CD4-positive, alpha-beta T cell treated with Interleukin-21 for 1 hour (primary cell): ENCODE measurements around the gene ARHGEF10L.

Experiments
- DNase-seq: peaks from one replicate; pipeline ENCODE4 v3.0.0-alpha.2; 2020

ARHGEF10L gene

DNA sequence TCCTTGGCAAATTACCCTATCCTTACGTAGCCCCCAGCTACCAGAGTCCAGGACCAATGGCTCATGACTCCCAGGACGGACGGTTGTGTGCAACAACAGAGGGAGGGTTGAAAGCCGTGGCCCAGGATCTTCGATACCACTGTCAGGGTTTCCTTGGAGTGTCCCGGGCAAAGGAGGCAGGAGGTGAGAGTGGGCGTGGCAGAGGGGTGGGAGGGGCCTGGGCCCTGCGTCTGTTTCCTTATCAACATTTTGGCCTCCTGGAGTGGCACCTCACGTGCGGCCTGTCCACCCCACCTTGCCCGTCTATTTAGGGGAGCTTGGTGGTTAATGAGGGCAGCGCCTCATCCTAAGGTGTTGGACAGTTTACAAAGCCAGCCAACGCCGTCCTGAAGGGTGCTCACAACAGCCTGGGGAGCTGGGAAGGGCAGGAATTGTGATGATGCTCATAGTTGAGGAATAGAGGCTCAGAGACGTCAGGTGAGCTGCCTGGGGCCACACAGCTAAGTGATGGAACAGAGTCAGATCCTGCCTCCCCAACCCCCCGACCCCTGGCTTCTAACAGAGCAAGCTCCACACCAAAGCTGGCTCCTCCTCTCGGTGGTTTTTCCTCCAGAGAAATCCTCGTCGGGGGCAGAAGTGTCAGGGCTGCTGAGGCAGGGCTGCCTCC lies 17.4 kb upstream of the ARHGEF10L start:
- no peak for DNase-seq

DNA sequence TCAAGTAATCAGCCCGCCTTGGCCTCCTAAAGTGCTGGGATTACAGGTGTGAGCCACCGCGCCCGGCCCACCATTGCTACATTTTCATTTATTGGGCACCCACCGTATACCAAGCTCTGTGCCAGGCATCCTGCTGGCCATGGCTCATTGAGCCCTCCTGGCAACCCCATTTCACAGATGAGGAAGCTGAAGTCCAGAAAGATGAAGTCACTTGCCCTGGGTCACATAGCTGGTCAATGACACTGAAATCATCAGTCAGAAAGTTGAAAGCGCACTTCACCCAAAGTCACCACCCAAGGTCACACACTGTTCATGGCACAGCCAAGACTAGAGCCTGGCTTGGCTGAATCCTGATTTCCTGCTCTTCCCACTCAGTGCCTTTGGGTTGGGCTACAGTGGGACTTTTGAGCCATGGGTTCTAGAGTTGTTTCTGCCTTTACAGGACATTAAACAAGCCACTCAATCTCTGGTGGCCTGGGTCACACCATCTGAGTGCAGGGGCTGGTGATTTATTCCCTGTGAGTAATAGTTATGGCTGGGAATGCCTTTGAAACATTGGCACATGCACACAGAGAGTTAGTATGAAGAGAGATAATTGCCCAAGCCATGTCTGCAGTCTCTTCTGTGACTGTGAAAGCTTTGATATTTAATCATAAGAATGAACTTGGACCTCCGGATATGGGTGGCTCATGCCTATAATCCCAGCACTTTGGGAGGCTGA lies 16.0 kb upstream of the ARHGEF10L start:
- DNase-seq = no peak

DNA sequence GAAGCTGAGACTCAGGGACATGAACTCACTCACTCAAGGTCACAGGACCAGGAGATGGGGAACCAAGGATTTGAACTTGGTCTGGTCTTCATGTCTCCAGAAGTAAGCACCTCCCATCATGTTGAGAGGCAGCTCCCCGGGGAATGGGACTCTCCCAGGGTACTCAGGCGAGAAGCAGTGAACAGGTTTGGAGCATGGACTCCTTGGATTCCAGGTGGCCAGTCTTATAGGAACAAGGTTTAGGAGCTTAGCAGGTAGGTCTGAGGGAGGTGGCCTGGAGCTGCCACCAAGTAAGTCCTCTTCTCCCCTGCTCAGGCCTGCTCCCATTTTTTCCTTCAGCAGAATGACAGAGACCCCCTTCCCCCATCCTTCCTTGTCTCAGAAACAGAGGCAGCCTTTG lies 14.9 kb upstream of the ARHGEF10L start:
- no peak for DNase-seq

DNA sequence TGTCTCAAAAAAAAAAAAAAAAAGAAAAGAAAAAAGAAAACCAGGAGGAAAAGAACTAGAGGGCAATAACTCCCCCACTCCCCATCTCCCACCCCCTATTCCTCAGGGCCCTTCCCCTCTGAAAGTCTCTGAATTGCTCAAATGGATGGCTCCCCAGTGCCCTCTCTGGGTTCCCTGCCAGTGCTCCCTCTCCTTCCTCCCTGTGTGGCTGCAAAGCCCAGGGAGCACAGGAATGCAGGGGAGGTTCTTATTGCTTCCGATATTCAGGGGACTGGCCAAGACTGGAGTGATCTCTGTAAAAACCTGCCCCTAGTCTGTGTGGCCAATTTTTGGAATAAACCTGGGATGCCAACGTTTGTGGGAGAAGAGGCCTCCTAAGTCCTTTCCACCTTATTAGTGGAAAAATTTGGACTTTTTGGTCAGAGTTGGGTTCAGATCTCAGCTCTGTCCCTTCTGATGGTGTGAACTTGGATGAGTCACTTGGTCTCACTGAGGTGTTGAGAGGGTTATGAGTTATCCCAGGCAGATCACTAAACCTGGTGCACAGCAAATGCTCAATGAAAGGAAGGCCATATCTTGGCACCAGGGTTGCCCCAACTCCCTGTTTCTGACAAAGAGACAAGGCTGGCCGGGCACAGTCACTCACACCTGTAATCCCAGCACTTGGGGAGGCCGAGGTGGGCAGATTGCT lies 13.4 kb upstream of the ARHGEF10L start:
- DNase-seq = no peak

DNA sequence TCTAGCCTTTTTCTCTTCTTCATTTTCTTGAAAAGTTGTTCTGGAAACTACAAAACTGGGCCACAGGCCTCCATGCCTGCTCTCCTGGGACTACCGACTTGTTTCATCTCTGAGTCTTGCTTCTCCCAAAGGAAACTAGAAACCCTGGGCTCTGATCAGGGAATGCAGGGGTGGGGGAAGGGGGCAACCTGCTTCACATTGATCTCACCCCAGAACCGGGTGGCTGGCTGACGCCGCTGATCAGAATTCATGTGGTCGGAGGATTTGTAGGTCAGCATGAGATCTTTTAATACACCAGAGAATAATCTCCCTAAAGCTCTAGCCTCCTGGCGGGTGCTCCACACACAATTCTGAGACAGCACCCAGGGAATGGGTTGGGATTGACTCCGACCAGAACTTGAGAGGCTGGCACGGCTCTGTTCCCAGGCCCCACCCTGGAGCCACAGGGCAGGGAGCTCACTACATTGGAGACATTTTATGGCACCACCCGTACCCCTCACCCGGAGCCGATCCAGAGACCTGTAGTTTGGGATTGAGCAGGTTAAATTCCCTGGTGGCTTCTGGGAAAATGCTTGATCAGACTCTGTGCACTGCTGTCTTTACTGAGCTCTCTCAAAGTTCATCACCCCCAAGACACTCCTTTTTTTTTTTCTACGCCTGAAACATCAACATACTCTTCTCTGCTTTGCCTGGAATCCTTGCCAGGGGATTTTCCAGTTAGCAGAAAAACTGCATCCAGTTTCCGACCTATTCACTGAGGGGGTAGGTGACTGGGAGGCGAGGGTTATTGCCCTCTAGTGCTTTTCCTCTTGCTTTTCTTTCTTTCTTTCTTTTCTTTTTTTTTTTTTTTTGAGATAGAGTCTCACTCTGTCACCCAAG lies 12.2 kb upstream of the ARHGEF10L start:
- no peak for DNase-seq

DNA sequence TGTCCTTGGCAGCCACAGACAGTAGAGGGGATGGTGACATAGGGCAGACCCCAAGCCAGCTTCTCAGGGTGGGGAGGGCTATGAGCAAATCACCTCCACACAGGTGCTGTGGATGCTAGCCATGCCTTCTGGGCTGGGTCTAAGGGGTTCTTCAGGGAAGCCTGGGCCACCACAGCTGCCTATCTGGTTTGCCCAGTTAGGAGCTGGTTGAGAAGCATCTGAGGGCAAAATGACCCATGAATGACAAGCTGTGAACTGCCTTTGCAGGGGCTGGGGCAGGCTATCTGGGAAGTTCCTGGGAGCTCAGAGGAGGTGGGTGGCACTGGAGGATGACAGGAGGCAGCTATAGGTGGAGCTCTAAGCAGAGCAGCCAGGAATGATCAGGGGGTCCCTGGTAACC lies 10.1 kb upstream of the ARHGEF10L start:
- DNase-seq = no peak

DNA sequence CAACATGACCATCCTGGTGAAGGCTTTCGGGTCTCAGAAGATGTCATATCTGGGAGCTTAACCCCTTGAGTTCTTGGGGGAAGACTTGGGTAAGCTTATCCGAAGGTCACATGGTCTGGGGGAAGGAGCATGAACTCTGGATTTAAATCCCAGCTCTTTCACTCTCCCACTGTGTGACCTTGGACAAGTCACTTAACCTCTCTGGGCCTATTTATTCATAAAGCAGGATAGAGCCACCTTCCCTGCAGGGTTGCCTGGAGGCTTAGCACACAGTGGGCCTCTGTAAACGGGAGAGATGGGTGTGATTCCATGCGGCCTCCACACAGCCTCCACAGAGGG lies 8.2 kb upstream of the ARHGEF10L start:
- DNase-seq = no peak

DNA sequence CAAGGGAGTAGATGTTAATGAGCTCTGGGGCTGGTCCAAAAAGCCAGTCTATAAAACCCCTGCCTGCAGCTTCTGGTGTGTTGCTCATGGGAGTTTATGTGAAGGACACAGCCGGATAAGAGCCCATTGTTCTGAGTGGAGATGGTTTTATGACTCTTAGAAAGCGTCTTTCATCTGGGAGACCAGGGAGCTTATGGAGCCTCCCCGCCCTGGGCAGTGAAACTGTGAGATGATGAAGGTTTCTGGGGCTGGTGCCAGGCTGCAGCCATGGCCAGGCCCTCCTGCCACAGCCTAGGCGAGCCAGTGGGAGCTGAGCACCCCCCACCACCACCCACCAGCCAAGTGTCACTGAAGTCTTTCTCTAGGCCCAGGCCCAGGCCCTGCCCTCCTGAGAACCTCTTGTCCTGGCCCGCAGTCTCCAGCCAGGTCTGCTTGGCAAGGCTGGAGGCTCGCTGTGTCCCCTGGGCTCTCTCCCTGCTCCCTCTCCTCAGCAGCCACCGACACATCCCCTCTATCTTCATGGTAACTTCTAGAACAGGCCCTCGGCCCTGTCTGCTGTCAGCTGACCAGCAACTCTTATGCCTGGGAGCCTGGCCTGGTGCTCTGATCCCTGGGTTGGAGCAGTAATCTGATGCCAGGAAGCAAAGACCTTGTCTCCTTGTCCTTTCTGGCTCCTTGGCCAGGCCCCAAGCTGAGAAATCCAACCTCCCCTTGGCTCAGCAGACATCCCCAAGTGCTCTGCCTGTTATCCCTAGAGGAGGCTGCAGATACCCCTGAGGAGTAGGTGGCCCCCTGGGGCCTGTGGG lies 7.6 kb upstream of the ARHGEF10L start:
- no peak for DNase-seq

DNA sequence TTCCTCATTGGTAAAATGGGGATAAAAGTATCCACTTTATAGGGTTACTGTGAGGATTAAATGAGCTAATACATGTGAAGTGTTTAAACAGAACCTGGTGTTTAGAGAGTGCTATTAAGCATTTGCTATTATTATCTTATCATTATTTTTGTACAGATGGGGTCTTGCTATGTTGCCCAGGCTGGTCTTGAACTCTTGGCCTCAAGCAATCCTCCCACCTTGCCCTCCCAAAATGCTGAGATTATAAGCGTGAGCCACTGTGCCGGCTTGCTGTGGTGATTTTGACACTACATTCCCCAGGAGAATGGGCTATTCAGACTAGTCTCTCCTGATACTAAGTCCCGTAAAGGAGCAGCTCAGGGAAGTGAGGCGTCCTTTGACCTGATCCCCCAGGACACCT lies 6.3 kb upstream of the ARHGEF10L start:
- no peak for DNase-seq

DNA sequence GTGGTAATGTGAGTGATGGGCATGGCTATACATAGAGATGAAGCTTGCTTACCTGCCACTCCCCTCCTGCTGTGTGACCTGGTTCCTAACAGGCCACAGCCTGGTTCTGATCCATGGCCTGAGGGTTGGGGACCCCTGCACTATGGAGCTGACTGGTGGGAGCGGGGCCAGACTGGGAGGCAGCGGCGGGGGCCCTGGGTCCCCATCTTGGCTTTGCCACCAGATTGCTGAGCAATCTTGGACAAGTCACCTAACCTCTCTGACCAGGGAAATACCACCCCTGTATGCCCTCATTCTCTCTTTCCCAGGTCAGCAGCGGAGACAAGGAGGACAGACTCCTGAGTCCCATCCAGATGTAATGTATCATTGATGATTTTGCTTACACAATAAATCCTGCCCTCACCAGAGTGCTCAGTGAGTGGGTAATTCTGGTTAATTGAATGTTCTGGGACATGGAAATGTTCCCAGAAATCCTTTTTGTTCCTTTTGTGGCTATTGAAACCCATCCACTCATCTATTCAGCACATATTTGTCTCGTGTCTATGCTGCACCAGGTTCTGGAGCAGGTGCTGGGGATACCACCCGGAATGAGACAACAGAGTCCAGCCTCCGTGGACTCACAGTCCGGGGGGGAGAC lies 4.1 kb upstream of the ARHGEF10L start:
- DNase-seq = no peak

DNA sequence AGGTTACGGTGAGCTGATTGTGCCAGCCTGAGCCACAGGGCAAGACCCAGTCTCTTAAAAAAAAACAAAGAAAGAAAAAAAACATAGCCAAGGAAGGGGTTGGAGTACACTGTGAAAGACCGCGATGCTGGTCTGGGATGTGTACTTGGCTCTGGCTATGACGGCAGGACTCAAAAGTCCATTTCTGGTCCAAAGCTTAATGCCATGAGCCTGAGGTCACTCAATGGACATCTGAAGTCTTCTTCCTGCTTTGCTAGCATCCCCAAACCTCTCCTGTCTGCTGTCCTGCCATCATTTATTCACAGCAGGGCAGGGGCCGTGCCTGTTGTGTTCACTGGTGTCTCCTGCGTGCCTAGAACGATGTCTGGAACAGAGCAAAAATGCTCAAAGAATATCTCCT lies 1.5 kb upstream of the ARHGEF10L start:
- DNase-seq = no peak

DNA sequence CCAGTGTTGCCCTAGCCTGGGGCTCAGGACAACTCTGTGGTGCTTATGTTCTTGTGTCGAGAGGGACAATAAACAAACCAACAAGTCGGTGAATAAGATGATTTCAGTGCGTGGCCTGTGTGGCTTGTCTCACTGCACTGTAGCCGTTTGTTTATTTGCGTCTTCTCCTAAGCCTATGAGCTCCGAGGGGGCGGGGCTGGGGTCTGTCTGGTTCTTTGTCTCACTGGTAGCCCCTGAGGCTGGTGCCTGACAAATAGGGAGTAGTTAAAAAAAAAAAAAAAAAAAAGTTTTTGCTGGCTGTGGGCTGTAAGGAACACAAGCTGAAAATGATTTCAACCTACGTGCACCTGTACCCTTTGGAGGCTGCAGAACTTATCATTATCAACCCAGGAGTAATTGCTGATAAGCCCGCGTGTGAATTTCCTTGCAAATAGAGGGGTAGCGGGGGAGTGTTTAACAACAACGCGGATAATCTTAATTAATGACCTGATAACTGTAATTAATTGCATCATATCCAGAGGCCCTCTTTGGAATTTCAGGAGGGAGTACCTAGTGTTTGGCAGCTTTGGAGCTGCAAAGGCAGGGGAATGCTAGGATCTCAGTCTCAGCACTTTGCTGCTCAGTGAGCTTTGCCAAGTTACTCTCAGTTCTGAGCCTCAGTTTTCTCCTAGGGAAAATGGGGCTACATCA lies 925 bp upstream of the ARHGEF10L start:
- no peak for DNase-seq

DNA sequence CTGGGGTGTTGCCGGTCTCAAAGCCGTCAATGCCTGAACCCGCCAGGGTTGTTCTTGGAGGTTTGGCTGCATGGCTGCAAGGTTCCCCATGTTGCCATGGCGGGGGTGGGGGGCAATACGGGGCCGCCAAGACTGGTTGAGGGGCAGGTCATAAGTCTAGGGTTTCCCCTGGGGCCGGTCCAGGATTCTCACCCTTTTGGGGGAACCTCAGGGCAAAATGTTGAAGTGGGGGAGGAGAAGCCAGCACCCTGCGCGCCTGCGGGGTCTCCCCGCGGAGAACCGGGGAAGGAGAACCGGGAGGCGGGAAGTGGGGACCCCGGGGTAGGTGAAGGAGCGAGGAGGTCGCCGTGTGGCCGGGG lies 401 bp upstream of the ARHGEF10L start:
- no peak for DNase-seq

DNA sequence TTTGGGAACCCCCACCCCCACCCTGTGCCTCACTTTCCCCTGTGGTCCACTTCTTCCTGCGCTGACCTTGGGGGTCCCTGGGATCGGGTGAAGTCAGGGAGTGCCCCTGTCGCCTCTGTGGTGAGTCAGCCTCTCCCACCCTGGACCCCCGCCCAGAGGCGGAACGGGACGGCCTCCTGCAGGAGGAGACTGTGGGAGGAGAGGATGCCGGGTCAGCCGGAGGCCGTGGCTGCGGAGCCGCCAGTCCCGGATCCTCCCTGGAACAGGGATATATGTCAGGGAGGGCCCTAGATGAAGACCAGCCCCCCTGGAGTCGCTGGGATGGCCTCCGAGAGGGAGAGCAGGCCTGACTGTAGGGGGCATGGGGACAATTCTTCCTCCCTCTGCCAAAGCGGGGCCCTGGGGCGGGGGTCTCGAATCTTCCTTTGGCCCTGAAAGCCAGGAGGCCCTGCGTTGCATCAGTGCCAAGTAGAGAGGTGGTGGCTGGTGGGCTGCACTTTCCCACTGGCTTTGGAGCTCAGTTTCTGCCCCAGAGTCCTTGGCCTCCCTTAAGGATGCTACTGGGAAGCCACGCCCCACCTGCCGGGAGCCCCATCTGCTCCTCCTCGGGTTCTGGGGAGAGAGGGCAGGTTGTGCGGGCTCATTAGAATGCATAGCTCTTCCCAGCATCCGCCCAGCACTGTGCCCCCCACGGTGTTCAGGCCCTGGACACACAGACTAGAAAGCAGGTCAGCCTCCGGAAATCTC lies 930 bp downstream of the ARHGEF10L start:
- DNase-seq = no peak

DNA sequence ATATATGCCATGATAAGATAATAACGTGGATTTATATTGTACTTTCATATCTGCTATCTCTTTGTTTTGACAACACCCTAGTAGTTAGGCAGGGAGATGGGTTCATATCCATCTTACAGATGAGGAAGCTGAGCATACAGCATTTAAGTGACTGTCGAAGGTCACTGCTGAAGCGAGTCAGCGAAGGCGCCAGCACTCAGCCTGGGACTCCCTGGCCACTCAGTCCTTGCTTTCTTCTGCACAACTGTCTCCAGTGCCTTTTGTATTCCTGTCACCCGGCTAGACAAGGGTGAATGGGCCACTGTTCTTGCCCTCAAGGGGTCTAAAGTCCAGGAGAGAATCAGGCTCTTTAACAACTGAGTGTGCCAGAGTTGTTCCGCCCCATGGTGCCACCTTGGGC lies 3.1 kb downstream of the ARHGEF10L start:
- DNase-seq = no peak

DNA sequence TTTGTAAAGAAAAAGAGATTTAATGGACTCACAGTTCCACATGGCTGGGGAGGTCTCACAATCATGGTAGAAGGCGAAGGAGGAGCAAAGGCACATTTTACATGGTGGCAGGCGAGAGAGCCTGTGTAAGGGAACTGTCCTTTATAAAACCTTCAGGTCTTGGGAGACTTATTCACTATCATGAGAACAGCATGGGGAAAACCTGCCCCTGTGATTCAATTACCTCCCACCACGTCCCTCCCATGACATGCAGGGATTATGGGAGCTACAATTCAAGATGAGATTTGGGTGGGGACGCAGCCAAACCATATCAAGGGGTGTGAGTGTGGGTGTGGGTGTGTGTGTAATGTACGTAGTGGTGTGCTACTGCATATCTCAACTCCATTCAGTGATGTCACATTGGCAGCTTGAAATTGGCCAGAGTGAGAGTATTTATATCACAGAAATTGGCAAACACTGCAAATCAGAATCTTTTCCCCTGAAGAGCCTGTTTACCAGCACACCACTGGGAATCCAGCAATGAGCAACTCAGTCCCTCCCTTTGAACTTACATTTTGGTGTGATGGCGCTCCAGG lies 5.4 kb downstream of the ARHGEF10L start:
- no peak for DNase-seq

DNA sequence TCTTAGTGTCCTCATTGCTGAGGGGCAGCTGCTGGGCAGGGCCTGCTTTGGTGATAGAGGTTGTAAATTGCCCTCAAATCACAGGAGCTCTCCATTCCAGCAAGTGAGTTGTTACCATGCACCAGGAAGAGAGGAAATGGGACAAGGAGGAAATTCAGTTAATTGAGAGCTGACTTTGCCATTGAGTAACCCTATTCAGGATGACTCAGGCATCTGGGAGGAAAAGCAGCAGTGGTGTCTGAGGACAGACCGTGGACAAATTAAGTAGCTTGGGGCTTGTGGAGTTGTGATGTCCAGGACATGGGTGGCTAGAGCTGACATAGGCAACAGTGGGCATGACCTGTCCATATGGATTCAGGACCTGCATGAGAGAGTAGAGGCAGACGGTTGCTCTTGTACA lies 5.9 kb downstream of the ARHGEF10L start:
- no peak for DNase-seq

DNA sequence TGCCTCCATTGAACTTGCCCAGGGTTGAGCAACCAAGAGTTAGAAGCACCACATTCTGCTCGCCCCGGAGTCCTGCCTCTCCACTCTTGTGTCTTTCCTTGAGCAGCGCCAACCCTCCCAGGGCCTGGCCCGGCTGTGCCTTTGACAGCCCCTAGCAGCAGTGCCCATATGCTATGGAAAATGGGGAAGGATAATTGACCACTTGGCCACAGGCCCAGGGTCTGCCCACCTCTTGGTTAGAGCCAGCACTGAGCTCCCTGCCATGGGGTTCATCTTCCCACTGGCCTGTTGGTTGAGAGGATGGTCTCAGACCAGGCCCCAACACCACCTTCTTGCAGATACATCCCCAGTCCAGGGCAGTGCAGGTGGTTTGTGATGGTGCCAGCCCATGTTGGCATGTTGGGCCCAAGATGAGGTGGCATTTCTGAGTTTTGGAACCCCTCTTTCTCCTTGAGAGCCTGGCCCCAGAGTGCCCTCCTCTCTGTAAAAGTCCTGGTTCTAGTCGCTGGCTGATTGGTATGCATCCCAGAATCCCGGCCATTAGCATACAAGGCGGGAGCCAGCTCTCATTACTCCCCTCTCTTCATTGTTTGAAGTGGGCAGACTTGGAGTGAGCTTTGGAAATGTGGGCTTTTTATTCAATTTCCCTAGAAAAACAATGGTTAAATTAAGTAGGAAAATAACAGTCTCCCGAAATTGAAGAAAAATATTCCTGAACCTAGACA lies 7.6 kb downstream of the ARHGEF10L start:
- no peak for DNase-seq

DNA sequence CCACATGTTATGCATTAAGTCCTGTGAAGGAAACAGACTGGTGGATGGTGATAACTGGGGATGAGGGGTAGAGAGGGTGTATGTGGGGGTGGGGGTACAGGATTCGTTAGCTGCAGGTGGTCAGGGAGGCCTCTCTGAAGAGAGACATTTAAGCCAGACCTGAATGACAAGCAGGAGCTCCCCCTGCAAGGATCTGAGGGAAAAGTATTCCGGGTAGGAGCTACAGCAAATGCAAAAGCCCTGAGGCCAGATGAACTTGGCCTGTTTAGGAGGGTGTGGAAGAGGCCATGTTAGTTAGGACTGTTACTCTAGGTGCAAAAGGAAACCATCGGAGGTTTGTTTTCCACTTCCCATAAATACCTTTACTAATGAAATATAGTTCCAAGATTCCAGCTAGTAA lies 9.9 kb downstream of the ARHGEF10L start:
- DNase-seq = no peak
